ENCODE data around the gene KRTAP5-2.

KRTAP5-2 gene

GRCh38 chr11:1565904-1566247 is 32.2 kb downstream of the KRTAP5-2 start:
- no peak for DNase-seq

DNA sequence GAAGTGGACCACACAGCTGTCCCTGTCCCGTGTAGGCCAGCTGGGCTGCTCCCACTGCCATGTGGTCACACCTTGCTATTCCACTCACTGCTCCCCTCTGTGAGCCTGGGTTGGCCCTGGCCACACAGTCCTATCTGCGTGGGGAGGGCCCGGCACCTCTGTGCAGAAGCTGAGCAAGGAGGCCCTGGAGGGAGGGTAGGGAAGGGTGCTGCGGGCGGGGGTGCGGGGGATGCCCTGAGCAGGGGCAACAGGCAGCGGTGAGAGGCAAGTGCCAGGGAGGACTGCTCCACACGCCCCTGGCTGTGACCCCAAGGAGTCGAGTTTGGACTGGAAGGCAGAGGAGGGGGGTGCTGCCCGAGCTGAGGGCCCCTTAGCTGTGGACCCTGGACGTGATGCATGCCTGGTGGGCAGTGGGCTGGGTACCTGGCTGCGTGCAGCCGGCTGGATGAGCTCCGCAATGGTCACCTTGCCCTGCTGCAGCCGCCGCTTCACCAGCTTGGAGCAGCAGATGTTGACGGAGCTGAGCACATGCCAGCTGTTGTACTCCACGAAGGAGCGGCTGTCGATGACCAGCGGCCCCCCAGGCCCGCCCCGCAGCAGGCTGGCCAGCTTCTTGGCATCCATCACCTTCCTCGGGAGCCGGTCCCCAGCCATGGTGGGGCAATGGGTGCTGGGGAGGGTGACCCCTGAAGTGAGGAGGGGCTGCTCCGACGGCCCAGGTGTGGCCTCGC is 32.8 kb downstream of the KRTAP5-2 start:
- no peak for DNase-seq

- no peak for DNase-seq
Observed at GRCh38 chr11:1564535-1565172, 33.4 kb downstream of the KRTAP5-2 start.

- no peak for DNase-seq
Observed at GRCh38 chr11:1563697-1564534, 34.2 kb downstream of the KRTAP5-2 start.

- DNase-seq: no peak
Observed at GRCh38 chr11:1563149-1563638, 34.9 kb downstream of the KRTAP5-2 start.

GRCh38 chr11:1562469-1563148 is 35.5 kb downstream of the KRTAP5-2 start:
- DNase-seq: no peak

- DNase-seq: no peak
Observed at GRCh38 chr11:1561955-1562354, 36.1 kb downstream of the KRTAP5-2 start.

- DNase-seq: no peak
Observed at GRCh38 chr11:1561266-1561665, 36.8 kb downstream of the KRTAP5-2 start.

GRCh38 chr11:1560649-1561251 is 37.3 kb downstream of the KRTAP5-2 start:
- no peak for DNase-seq

DNA sequence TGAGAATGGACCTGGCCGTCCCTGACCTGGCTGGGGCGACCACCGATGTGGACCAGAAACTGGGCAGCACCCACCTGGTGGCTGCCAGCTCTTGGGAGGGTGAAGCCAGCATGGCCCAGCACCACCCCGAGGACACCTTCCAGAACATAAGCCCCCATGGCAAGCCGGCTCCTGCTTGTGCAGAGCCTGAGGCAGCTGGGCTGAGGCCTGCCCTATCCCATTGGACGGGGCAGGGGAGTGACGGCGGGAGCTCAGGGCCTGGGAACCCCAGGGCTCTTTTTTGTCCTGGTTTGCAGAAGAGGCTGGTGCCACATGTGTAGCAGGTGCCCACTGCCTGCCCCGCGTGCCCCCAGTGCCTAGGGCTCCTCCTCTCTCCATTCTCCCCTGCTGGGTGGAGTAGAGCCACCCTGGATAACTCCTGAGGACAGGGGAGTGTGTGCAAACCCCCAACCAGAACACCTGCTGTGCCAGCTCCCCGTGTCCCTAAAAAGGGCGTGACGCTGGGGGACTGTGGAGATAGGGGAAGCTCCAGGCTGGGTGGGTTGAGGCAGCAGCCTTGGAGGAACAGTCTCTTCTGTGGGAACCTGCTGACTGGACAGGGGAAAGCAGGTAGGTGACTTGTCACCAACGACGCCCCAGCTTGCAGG is 38.0 kb downstream of the KRTAP5-2 start:
- DNase-seq: no peak

DNA sequence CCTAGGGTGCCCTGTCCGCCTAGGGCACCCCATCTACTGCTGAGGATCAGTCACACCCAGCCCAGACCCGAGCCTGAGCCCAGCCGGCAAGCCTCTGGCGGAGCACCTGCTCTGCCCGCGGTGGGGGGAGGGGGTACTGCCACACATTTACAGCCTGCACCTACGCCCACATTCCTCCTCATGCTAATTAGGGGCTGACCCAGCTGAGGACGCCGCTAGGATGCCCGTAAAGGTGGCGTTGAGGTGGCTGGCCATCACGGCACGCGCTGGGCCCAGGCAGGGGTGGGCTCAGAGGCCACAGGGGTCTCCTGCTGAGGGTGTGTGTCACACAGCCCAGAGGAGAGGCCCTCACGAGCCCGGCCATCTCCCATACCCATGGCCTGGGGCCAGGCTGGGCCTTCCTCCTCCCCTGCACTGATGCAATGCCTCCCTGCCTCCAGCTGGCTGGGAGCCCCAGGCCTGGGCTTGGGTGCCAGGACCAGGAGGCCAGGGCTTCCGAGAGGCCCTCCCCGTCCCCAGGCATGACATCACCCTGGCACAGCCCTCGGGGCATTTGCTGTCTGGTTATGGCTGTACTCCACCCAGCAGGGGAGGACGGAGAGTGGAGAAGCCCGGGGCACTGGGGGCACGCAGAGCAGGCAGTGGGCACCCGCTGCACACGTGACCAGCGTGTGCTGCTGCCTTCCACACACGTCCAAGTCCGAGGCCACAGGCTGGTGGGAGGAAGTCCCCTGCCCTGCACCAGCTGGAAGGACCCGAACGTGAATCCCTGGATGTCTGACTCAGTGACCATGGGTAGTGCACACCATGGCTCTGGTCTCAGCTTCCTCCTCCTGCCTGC is 38.8 kb downstream of the KRTAP5-2 start:
- peak; percentile 13 for DNase-seq

DNA sequence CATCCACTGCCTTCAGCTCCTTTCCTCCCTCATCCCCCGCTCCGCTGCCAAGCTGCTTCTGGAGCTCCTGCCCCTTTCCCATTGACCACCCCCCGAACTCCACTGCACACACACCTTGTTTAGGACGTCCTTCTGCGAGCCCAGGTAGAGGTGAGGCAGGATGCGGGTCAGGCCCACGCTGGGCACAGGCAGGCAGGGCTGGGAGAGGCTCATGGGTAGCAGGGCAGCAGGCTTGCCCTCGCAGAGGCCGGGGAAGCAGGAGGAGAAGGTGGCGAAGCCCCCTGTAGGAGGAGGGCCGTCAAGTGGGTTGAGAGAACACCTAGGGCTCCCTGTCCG is 39.4 kb downstream of the KRTAP5-2 start:
- DNase-seq: no peak

GRCh38 chr11:1557904-1558774 is 40.0 kb downstream of the KRTAP5-2 start:
- no peak for DNase-seq

GRCh38 chr11:1557051-1557884 is 40.8 kb downstream of the KRTAP5-2 start:
- no peak for DNase-seq

DNA sequence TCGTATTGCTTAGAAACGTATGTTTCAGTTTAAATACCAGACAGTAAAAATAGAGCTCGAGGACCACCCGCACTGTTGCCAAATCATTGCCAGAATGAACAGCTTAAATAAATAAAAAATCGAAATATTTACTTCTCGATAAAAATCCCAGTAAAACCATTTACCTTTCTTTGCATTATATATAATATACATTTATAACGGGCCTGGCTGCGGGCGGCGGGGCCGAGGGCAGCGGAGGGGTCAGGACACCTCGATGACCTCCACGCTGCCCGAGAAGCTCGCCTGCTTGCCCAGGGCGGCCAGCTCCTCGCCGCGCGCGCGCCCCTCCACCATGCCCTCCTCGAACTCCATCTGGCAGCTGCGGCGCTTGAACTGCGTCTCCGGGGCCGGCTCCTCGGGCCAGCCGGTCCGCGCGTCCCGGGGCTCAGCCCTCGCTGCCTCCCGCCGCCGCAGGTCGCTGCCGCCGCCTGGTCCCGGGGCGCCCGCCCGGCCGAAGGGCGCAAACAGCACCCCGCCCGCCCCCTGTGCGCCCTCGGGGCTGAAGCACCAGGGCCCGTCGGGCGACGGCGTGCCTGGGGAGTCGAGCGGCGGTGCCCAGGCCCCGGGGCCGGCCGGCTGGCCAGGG is 41.7 kb downstream of the KRTAP5-2 start:
- no peak for DNase-seq

GRCh38 chr11:1555713-1556153 is 42.4 kb downstream of the KRTAP5-2 start:
- DNase-seq: no peak

GRCh38 chr11:1554981-1555712 is 42.9 kb downstream of the KRTAP5-2 start:
- DNase-seq: no peak

Measured in DMS79 treated with DMSO at 0.1 percent for 48 hours (cell line).